Measurements from ENCODE around the gene DGLUCY. TPM values are rescaled to one million over a fixed set of nuclear protein-coding genes. Genes with fewer than 3 reads are reported as not detected.
"Not testable (repeated sequence)": the region's sequence is repeated elsewhere in the genome, so short reads cannot be mapped to it uniquely, and the experiment has no call there.

The DGLUCY gene
- total RNA-seq, 8 experiments from 2014 or later = 15.1 to 116 (median 33.6) TPM

DNA sequence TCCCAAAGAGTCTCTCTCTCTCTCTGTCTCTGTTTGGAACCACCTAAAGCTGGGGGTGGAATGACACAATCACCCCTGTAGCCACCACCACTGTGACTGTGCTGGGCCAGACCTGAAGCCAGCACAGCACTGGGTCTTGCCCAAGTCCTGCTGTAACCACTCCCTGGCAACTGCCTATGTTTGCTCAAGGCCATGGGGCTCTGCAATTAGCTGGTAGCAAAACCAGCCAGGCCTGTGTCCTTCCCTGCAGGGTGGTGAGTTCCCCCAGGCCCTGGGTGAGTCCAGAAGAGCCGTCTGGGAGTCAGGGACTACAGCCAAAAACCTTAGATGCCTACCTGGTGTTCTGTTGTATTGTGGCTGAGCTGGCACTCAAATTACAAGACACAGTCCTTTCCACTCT lies 50.8 kb downstream of the DGLUCY start:
- 20 to 100% methylated on average over 1 of the region's 1 CpG; no CpG with 5 or more reads in 8 of the 10 experiments for whole genome bisulfite sequencing, 10 experiments
- ATAC-seq (replicated peaks in 6 of 8) = peak in 2 of 8 experiments; percentile 17 to 60
- in situ Hi-C loops (cut with MboI; ENCODE audit: low pct_unique_long_range_greater_than_20kb in 2 of 9, low sequenced_read_pairs in 9 of 9, unreplicated experiment in 9 of 9) = loop anchor here in 3 of 9 experiments (10.0 to 25.0 kb wide), 2 partner anchors 252 to 260 kb away; no protein-coding TSS in a partner anchor

DNA sequence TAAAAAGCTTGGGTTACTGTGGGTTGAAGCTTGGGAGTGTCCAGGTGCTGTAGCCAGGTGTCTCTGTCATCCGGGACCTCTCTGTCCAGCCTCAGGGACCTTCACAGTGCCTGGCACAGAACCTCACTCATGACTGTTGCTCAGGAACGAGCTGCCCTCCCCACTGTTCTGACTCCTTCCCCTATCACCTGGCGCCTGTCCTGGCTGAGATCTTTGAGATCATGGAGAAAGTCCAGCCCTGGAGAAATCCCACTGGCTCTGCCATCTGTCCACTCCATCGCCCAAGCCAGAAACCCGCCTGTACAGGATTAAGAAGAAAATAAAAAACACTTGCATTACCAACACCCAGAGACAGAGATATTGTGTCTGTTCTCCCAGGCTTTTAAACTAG lies 53.5 kb downstream of the DGLUCY start:
- 80 to 100% (median 84%) methylated on average over 1 to 4 of the region's 5 CpGs; no CpG with 5 or more reads in 4 of the 10 experiments for WGBS, 10 experiments
- no peak for ATAC-seq (replicated peaks in 6 of 8)
- no peaks in the 10 kb centered on the region for H3K4me1 ChIP-seq (replicated peaks in 1 of 2)
- H3K4me3 ChIP-seq = no peak overlapping the region
- no peak overlapping the region for H3K27ac ChIP-seq
- in situ Hi-C loops (cut with MboI; ENCODE audit: low pct_unique_long_range_greater_than_20kb in 2 of 9, low sequenced_read_pairs in 9 of 9, unreplicated experiment in 9 of 9) = loop anchor here in 3 of 9 experiments (10.0 to 25.0 kb wide), 2 partner anchors 255 to 263 kb away; no protein-coding TSS in a partner anchor

More for the DNA sequence above, 50.8 kb downstream of the DGLUCY start:
- H3K4me1 ChIP-seq (replicated peaks in 1 of 2) = no peaks in the 10 kb centered on the region
- H3K27ac ChIP-seq = no peak overlapping the region
- no peak overlapping the region for H3K4me3 ChIP-seq

DNA sequence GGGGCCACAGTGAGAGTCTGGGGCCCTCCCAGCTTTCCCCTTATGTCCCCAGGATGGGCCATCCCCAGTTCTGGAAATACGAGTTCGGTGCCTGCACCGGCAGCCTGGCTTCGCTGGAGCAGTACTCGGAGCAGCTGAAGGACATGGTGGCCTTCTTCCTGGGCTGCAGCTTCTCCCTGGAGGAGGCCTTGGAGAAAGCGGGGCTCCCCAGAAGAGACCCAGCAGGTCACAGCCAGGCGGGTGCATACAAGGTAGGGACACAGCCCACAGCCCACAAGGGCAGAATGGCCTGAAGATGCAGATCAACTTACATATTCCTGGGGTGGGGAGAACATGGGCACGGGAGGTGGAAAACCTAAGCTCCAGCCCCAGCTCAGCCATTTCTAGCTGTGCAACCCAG lies 56.1 kb downstream of the DGLUCY start:
- 67 to 100% (median 88%) methylated on average over 1 to 5 of the region's 8 CpGs; no CpG with 5 or more reads in 6 of the 10 experiments for WGBS, 10 experiments
- Histone ChIP-seq H3K4me1 (replicated peaks in 1 of 2) (peaks cover 7 to 12% of the 10 kb centered on the region in 2 donors), H3K4me3 (no peak overlapping the region), H3K27ac (no peak overlapping the region)
- no peak for ATAC-seq (replicated peaks in 6 of 8)
- in situ Hi-C loops (cut with MboI; ENCODE audit: low pct_unique_long_range_greater_than_20kb in 2 of 9, low sequenced_read_pairs in 9 of 9, unreplicated experiment in 9 of 9) = loop anchor here in 5 of 9 experiments (10.0 to 25.0 kb wide), 3 partner anchors 115 to 265 kb away; no protein-coding TSS in a partner anchor

DNA sequence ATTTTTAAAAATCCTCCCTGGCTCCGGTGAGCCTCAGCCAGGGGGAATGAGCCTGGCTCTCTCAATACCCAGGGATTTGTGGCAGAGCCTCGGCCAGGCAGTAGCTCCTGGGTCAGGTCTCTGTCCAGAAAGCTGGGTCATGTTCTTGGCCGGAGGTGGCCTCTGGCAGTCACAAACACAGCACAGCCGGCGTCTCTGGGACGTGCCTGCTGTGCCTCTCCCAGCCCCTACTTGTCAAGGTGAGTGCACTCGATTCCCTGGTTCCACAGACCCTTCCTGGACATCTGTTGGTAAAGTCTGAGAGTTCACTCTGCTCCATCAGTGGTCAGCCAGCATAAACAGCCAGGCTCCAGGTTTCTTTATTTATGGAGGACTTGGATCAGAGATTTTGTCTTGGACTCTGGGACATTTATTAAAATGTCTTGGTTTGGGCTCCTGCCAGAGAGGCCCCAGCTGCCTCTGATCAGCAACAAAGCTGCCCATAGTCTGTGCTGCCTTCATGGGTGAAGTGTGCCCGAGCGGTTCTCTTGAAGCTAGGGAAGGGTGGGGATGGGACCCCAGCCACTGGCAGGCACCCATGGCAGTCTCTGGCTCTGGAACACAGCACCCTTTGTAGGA lies 56.7 kb downstream of the DGLUCY start:
- WGBS, 10 experiments = 22 to 93% (median 79%) methylated on average over 3 to 7 of the region's 9 CpGs; no CpG with 5 or more reads in 6 of the 10 experiments
- H3K27ac ChIP-seq = no peak overlapping the region
- H3K4me3 ChIP-seq = no peak overlapping the region
- in situ Hi-C loops (cut with MboI; ENCODE audit: low pct_unique_long_range_greater_than_20kb in 2 of 9, low sequenced_read_pairs in 9 of 9, unreplicated experiment in 9 of 9) = loop anchor here in 4 of 9 experiments (10.0 to 25.0 kb wide), 3 partner anchors 114 to 266 kb away; no protein-coding TSS in a partner anchor
- ATAC-seq (replicated peaks in 6 of 8) = no peak
- H3K4me1 ChIP-seq (replicated peaks in 1 of 2) = peaks cover 7 to 12% of the 10 kb centered on the region in 2 donors

DNA sequence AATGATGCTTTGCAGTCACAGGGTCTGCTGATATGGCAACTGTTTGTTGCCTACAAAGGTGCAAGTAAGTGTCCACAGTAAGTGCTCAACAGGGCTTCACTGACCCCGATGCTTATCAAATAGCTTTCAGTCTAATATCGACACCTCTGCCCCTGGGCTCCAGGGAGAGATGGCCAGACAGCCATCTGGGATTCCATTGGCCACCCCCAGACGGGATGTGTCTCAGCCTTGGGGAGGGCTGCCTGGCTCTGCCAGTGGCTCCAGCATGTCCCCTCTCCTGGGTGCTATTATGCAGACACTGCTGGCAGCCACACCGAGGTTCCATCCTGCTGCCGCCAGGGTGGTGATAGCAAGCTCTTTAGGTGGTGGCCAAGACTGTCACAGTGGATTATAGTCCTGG lies 57.4 kb downstream of the DGLUCY start:
- H3K4me3 ChIP-seq = no peak overlapping the region
- no peak for ATAC-seq (replicated peaks in 6 of 8)
- in situ Hi-C loops (cut with MboI; ENCODE audit: low pct_unique_long_range_greater_than_20kb in 2 of 9, low sequenced_read_pairs in 9 of 9, unreplicated experiment in 9 of 9) = loop anchor here in 4 of 9 experiments (10.0 to 25.0 kb wide), 3 partner anchors 114 to 266 kb away; no protein-coding TSS in a partner anchor
- WGBS, 10 experiments = 53 to 100% (median 93%) methylated on average over 1 to 3 of the region's 5 CpGs; no CpG with 5 or more reads in 3 of the 10 experiments
- H3K4me1 ChIP-seq (replicated peaks in 1 of 2) = peaks cover 7 to 12% of the 10 kb centered on the region in 2 donors
- no peak overlapping the region for H3K27ac ChIP-seq

DNA sequence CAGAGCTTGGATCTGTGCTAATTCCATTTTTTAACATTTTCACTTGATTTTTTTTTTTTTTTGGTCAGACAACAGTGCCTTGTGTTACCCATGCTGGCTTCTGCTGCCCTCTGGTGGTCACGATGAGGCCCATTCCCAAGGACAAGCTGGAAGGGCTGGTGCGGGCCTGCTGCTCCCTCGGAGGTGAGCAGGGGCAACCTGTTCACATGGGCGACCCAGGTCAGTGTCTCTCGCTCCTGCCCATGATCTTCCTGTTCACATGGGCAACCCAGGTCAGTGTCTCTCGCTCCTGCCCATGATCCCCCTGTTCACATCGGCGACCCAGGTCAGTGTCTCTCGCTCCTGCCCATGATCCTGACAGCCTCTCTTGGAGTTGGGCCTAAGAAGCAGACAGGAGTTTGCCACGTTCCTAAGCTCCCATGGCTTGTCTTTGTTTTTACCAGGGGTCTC lies 59.4 kb downstream of the DGLUCY start:
- in situ Hi-C loops (cut with MboI; ENCODE audit: low pct_unique_long_range_greater_than_20kb in 2 of 9, low sequenced_read_pairs in 9 of 9, unreplicated experiment in 9 of 9) = loop anchor here in 4 of 9 experiments (10.0 to 25.0 kb wide), 3 partner anchors 112 to 268 kb away; no protein-coding TSS in a partner anchor
- Histone ChIP-seq H3K4me1 (replicated peaks in 1 of 2) (peaks cover 7 to 12% of the 10 kb centered on the region in 2 donors), H3K4me3 (no peak overlapping the region), H3K27ac (no peak overlapping the region)
- WGBS, 10 experiments = 0 to 100% (median 40%) methylated on average over 1 to 5 of the region's 10 CpGs; no CpG with 5 or more reads in 3 of the 10 experiments
- peak; percentile 77 to 97 (median 84) for ATAC-seq (replicated peaks in 6 of 8)

DNA sequence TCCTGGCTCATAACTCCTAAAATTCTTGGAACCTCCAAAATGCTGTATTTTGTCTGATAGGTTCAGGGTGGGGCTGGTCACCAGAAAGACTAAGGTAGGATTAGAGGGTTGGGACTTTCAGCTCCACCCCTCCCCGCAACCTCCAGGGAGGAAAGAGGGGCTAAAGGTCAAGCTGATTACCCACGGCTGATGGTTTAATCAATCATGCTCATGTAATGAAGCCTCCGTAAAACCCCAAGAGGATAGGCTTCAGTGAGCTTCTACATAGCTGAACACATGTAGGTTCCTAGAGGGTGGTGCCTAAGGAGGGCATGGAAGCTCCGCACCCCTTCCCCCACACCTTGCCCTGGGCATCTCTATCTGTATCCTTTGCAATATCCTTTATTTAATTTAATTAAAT lies 60.0 kb downstream of the DGLUCY start:
- WGBS, 10 experiments = 40 to 100% (median 87%) methylated on average over 1 to 4 of the region's 4 CpGs; no CpG with 5 or more reads in 3 of the 10 experiments

DNA sequence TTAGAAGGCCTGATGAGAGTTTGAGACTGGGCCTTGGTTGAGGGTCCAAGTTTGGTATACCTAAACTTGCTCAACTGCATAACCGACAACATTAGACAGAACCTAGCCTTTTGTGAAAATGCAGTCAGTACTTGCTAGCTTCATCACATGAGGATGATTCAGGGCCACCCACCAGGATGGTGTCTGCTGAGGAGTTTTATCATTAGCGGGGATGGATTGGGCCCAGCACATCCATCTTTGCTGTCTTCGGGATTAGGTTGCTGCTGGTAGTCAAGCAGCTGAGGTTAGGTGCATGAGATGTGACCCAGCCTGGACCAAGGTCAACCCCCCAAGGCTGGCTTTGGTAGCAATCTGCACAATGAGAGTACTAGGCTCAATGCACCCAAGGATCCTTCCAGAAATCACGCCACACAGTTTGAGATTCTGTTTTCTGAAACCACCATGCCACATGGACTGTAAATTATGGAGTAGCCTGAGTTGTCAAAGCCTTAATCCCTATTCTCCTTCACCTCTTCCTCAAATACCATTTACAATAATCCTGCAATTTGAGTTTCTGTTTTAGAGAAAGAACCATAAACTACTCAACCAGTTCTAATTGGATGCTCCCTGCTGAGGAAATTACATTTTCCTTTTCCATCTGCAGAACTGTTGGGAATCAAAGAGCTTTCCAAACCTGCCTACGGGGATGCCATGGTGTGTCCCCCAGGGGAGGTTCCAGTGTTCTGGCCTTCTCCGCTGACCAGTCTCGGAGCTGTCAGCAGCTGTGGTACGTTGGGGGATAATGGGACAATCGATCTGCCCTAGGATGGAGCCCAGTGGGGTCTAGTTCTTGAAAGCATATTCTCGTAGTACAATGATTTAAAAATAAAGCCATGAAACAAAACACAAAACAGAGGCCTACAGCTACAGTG lies 61.7 kb downstream of the DGLUCY start:
- Histone ChIP-seq H3K4me1 (replicated peaks in 1 of 2) (peaks cover 7 to 12% of the 10 kb centered on the region in 2 donors), H3K4me3 (no peak overlapping the region), H3K27ac (no peak overlapping the region)
- WGBS, 10 experiments = 79 to 100% (median 93%) methylated on average over 2 to 9 of the region's 10 CpGs; no CpG with 5 or more reads in 2 of the 10 experiments
- ATAC-seq (replicated peaks in 6 of 8) = no peak
- in situ Hi-C loops (cut with MboI; ENCODE audit: low pct_unique_long_range_greater_than_20kb in 2 of 9, low sequenced_read_pairs in 9 of 9, unreplicated experiment in 9 of 9) = loop anchor here in 2 of 9 experiments (10.0 kb wide), 2 partner anchors 109 to 271 kb away; no protein-coding TSS in a partner anchor

More for the DNA sequence above, 60.0 kb downstream of the DGLUCY start:
- in situ Hi-C loops (cut with MboI; ENCODE audit: low pct_unique_long_range_greater_than_20kb in 2 of 9, low sequenced_read_pairs in 9 of 9, unreplicated experiment in 9 of 9) = loop anchor here in 4 of 9 experiments (10.0 to 25.0 kb wide), 3 partner anchors 111 to 269 kb away; no protein-coding TSS in a partner anchor
- Histone ChIP-seq H3K4me1 (replicated peaks in 1 of 2) (peaks cover 7 to 12% of the 10 kb centered on the region in 2 donors), H3K4me3 (no peak overlapping the region), H3K27ac (no peak overlapping the region)
- peak in 3 of 8 experiments; percentile 32 to 60 (median 43) for ATAC-seq (replicated peaks in 6 of 8)

DNA sequence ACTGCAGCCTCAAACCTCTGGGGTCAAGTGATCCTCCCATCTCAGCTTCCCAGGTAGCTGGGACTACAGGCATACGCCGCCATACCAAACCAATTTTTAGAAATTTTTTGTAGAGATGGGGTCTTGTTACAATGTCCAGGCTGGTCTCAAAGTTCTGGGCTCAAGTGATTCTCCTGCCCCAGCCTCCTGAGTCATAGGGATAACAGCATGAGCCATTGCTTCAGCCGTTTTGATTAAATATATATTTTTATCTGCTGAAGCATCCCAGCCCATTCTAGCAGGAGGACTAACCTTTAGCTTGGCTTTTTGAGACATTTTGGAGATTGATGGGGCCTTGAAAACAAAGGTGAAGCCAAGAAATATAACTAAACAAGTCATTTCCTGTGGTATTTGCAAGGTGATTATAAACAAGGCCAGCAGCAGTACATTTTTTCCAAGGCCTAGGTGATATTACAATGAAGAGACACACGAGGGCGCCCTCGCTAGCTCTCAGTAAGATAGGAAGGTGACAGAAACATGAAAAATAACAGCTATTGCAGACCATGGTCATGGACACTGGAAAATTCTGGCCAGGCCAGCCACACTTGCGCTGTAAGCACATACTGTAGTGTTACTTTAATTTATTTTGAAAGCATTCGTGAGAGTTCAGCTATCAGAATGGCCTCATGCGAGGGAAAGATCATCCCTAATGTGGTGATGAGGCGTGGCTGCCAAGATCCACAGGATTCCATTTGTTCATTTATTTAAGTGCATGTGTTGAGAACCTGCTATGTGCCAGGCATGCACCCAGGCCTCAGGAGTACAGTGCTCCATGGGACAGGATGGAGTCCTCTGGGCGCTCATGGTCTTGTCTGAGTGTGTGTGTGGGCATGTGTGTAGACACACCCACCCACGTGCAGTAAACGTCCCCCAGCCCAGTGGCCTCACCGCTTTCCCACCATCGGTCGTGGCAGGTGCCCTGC lies 63.5 kb downstream of the DGLUCY start:
- no peak overlapping the region for H3K4me3 ChIP-seq
- H3K27ac ChIP-seq = no peak overlapping the region
- peak in 6 of 8 experiments; percentile 20 to 90 (median 76) for ATAC-seq (replicated peaks in 6 of 8)
- peaks cover 7 to 12% of the 10 kb centered on the region in 2 donors for H3K4me1 ChIP-seq (replicated peaks in 1 of 2)
- in situ Hi-C loops (cut with MboI; ENCODE audit: low pct_unique_long_range_greater_than_20kb in 2 of 9, low sequenced_read_pairs in 9 of 9, unreplicated experiment in 9 of 9) = loop anchor here in 2 of 9 experiments (10.0 kb wide), 2 partner anchors 107 to 273 kb away; no protein-coding TSS in a partner anchor
- WGBS, 10 experiments = 0 to 84% (median 64%) methylated on average over 3 to 14 of the region's 16 CpGs

DNA sequence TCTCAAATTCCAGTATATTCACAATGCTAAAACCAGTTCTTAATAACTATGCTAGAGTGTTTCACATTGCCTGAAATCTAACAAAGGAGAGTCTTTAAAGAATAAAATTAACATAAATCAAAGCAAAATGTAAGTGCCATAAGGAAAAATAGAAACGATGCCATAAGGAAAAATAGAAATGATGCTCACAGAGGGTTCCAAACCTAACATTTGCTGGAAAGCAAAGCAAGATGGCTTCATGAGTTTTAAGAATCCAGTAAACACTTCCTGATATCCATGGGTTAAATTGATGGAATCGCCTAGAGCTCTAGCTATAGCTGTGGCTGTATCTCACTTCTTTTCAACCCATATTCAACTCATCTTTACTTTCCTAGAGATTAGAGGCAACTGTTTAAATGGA lies 66.7 kb downstream of the DGLUCY start:
- peaks cover 0 to 3% of the 10 kb centered on the region in 2 donors for H3K4me1 ChIP-seq (replicated peaks in 1 of 2)
- ATAC-seq (replicated peaks in 6 of 8) = no peak
- 73 to 100% (median 94%) methylated on average over 1 to 2 of the region's 2 CpGs; no CpG with 5 or more reads in 2 of the 10 experiments for WGBS, 10 experiments
- H3K27ac ChIP-seq = no peak overlapping the region
- in situ Hi-C loops (cut with MboI; ENCODE audit: low pct_unique_long_range_greater_than_20kb in 2 of 9, low sequenced_read_pairs in 9 of 9, unreplicated experiment in 9 of 9) = no loop called here
- no peak overlapping the region for H3K4me3 ChIP-seq

DNA sequence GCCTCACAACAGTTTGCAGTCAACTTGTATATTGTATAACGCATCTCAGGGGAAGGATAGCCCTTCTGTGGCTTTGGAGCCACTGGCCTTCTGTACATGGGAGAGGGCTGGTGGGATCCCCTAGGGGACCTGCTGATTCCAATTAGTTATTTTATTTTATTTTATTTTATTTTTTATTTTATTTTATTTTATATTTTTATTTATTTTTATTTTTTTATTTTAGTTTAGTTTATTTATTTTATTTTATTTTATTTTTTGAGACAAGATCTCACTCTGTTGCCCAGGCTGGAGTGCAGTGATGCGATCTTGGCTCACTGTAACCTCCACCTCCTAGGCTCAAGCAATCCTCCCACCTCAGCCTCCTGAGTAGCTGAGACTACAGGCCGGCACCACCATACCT lies 68.9 kb downstream of the DGLUCY start:
- H3K4me3 ChIP-seq; in situ Hi-C loops (cut with MboI; ENCODE audit: low pct_unique_long_range_greater_than_20kb in 2 of 9, low sequenced_read_pairs in 9 of 9, unreplicated experiment in 9 of 9); H3K27ac ChIP-seq; ATAC-seq (replicated peaks in 6 of 8); H3K4me1 ChIP-seq (replicated peaks in 1 of 2): not testable (repeated sequence)
- 97 to 100% (median 100%) methylated on average over 1 to 3 of the region's 3 CpGs; no CpG with 5 or more reads in 2 of the 10 experiments for WGBS, 10 experiments
